SK-N-SH (cell line): Measurements from ENCODE around the gene SLC30A3. TPM values are rescaled to one million over a fixed set of nuclear protein-coding genes. Genes with fewer than 3 reads are reported as not detected.

Experiments used
- CTCF ChIA-PET: fragments of 300-600, 350-600 bp; formaldehyde crosslinking; extraction: SDS; loops from one replicate; lab custom pipeline; 2021; lab: Yijun Ruan, JAX
- POLR2A ChIA-PET: fragments of 350-600 bp; sonication (Branson Sonifier 250); formaldehyde crosslinking; extraction: SDS; loops from one replicate; lab custom pipeline; 2020; ENCODE audit warnings: antibody characterized with exemption, inconsistent platforms; lab: Yijun Ruan, JAX
- DNase-seq: peaks from one replicate; pipeline ENCODE4 v3.0.0; 2012
- H2AFZ ChIP-seq: fragments of 200-600 bp; sonication (generic); 2 replicates; pipeline ENCODE4 v1.8.1; 2016; ENCODE audit warnings: antibody characterized with exemption, mild to moderate bottlenecking, low read depth
- H3F3A ChIP-seq: fragments of 200-600 bp; sonication (generic); replicated peaks from 2 replicates; pipeline ENCODE3; 2016; ENCODE audit warnings: antibody characterized with exemption, mild to moderate bottlenecking; ENCODE audit not compliant: insufficient read depth
- H3K27ac ChIP-seq, 2 experiments: fragments of 200-500 bp in 1 of 2; fragments of 200-600 bp in 1 of 2; sonication (Bioruptor generic) in 1 of 2; sonication (generic), shearing (Covaris generic) in 1 of 2; 2 replicates each; pipeline versions ENCODE4 v1.5.1 to v1.6.1; 2014 to 2016; ENCODE audit warnings: low read depth in 2 of 2, inconsistent platforms in 1 of 2, low read length in 1 of 2, mild to moderate bottlenecking in 1 of 2, mixed read lengths in 1 of 2
- H3K27me3 ChIP-seq: fragments of 200-600 bp; sonication (generic), shearing (Covaris generic); 2 replicates; pipeline ENCODE4 v1.6.1; 2016; ENCODE audit warnings: mixed run types; ENCODE audit not compliant: insufficient read depth
- H3K36me3 ChIP-seq, 2 experiments: fragments of 200-500 bp in 1 of 2; fragments of 200-600 bp in 1 of 2; sonication (Bioruptor generic) in 1 of 2; sonication (generic) in 1 of 2; replicated peaks in 1 of 2; 2 replicates each; pipeline versions ENCODE3 to v1.5.1; 2014 to 2016; ENCODE audit warnings: low read length in 1 of 2, mild to moderate bottlenecking in 1 of 2; ENCODE audit not compliant: insufficient read depth in 2 of 2, control insufficient read depth in 1 of 2
- H3K4me1 ChIP-seq, 2 experiments: fragments of 200-500 bp in 1 of 2; fragments of 200-600 bp in 1 of 2; sonication (Bioruptor generic) in 1 of 2; sonication (generic), shearing (Covaris generic) in 1 of 2; 2 replicates each; pipeline versions ENCODE4 v1.5.1 to v1.6.1; 2014 to 2016; ENCODE audit warnings: low read depth in 1 of 2, low read length in 1 of 2, mixed run types in 1 of 2; ENCODE audit not compliant: insufficient read depth in 2 of 2, control insufficient read depth in 1 of 2
- H3K4me2 ChIP-seq: fragments of 200-600 bp; sonication (generic), shearing (Covaris generic); 2 replicates; pipeline ENCODE4 v1.6.1; 2017; ENCODE audit warnings: mixed run types
- H3K4me3 ChIP-seq, 2 experiments: fragments of 200-500 bp in 1 of 2; fragments of 200-600 bp in 1 of 2; sonication (Bioruptor generic) in 1 of 2; sonication (generic), shearing (Covaris generic) in 1 of 2; 2 replicates each; pipeline versions ENCODE4 v1.5.1 to v1.8.1; 2014 to 2016; ENCODE audit warnings: low read depth in 2 of 2, inconsistent platforms in 1 of 2, low read length in 1 of 2, mild to moderate bottlenecking in 1 of 2, mixed read lengths in 1 of 2, moderate library complexity in 1 of 2
- H3K79me2 ChIP-seq: fragments of 200-600 bp; sonication (generic); 2 replicates; pipeline ENCODE4 v1.8.1; 2017; ENCODE audit warnings: mild to moderate bottlenecking; ENCODE audit not compliant: insufficient read depth
- H3K9ac ChIP-seq: fragments of 200-600 bp; sonication (generic); 2 replicates; pipeline ENCODE4 v1.6.1; 2017; ENCODE audit warnings: mixed run types
- H3K9me2 ChIP-seq: fragments of 200-600 bp; sonication (generic); 2 replicates; pipeline ENCODE4 v1.6.1; 2017; ENCODE audit warnings: mixed run types
- H3K9me3 ChIP-seq: fragments of 200-600 bp; sonication (generic); 2 replicates; pipeline ENCODE4 v1.6.1; 2017; ENCODE audit warnings: mixed run types, mild to moderate bottlenecking, moderate library complexity
- H4K20me1 ChIP-seq: fragments of 200-600 bp; sonication (generic); 2 replicates; pipeline ENCODE4 v1.6.1; 2017; ENCODE audit warnings: mild to moderate bottlenecking, mixed run types; ENCODE audit not compliant: insufficient read depth
- ELF1 ChIP-seq: IDR thresholded peaks from 2 replicates; pipeline ENCODE4 v1.4.0; 2012
- EZH2phosphoT487 ChIP-seq: fragments of 200-600 bp; sonication (generic); IDR thresholded peaks from 2 replicates; pipeline ENCODE4 v1.6.1; 2017; ENCODE audit warnings: low read depth, mixed run types, mild to moderate bottlenecking, antibody characterized with exemption, moderate library complexity, borderline replicate concordance
- FOXM1 ChIP-seq: IDR thresholded peaks from 2 replicates; pipeline ENCODE4 v1.4.0; 2012; ENCODE audit warnings: low read depth, mild to moderate bottlenecking
- GABPA ChIP-seq: IDR thresholded peaks from 2 replicates; pipeline ENCODE4 v1.4.0; 2012; ENCODE audit warnings: low read depth, mild to moderate bottlenecking
- GATA2 ChIP-seq: sonication (generic); formaldehyde crosslinking; IDR thresholded peaks from 2 replicates; pipeline ENCODE4 v1.5.0; 2020; ENCODE audit warnings: mild to moderate bottlenecking, missing genetic modification reagents
- JUND ChIP-seq: IDR thresholded peaks from 2 replicates; pipeline ENCODE4 v1.4.0; 2012
- MEF2A ChIP-seq: IDR thresholded peaks from 2 replicates; pipeline ENCODE4 v1.4.0; 2012; ENCODE audit warnings: low read depth, borderline replicate concordance
- MXI1 ChIP-seq: IDR thresholded peaks from 2 replicates; pipeline ENCODE4 v1.6.1; 2012; ENCODE audit warnings: mild to moderate bottlenecking, low read depth, low read length, improper control_type of control experiment
- NFIC ChIP-seq: IDR thresholded peaks from 2 replicates; pipeline ENCODE4 v1.4.0; 2012; ENCODE audit warnings: borderline replicate concordance
- POLR2AphosphoS5 ChIP-seq: IDR thresholded peaks from 2 replicates; pipeline ENCODE4 v1.6.1; 2012; ENCODE audit warnings: low read depth, low read length
- RFX5 ChIP-seq: IDR thresholded peaks from 2 replicates; pipeline ENCODE4 v1.6.1; 2012; ENCODE audit warnings: mild to moderate bottlenecking, improper control_type of control experiment, low read length
- RXRA ChIP-seq: IDR thresholded peaks from 2 replicates; pipeline ENCODE4 v1.4.0; 2012; ENCODE audit warnings: low read depth, mild to moderate bottlenecking, borderline replicate concordance
- SMC3 ChIP-seq: IDR thresholded peaks from 2 replicates; pipeline ENCODE4 v1.6.1; 2012; ENCODE audit warnings: low read depth, low read length, improper control_type of control experiment
- TCF12 ChIP-seq: IDR thresholded peaks from 2 replicates; pipeline ENCODE4 v1.4.0; 2012
- USF1 ChIP-seq: IDR thresholded peaks from 2 replicates; pipeline ENCODE4 v1.4.0; 2012; ENCODE audit warnings: low read depth, borderline replicate concordance
- YY1 ChIP-seq: IDR thresholded peaks from 2 replicates; pipeline ENCODE4 v1.4.0; 2012; ENCODE audit warnings: low read depth, mild to moderate bottlenecking
- WGBS: methylation state at CpG from one replicate; pipeline ENCODE4 v1.1.6; 2017; ENCODE audit warnings: low lambda C conversion rate; 5-methylcytosine and 5-hydroxymethylcytosine counted together
- polyA plus RNA-seq, 3 experiments: library from polyadenylated mRNA; depleted of rRNA; stranded (reverse); fragments of >200 nt; gene quantifications; 2 replicates each; pipeline ENCODE4 v1.2.3, GENCODE V29; 2012
- TF ChIP-seq, protein P1 (sequence below): IDR thresholded peaks from 2 replicates; pipeline ENCODE4 v1.4.0; 2012; ENCODE audit warnings: low read depth, borderline replicate concordance

SLC30A3 gene
- polyA plus RNA-seq, 1 of the 3 experiments (the other 2 are of a cell fraction): 1.1 TPM

- Histone ChIP-seq H3K79me2 (no peaks in the 10 kb centered on the region), H3K9me3 (no peaks in the 10 kb centered on the region), H4K20me1 (no peaks in the 10 kb centered on the region), H3F3A (peaks cover 6% of the 10 kb centered on the region), H3K4me2 (peak overlapping the region; percentile 84), H3K27ac (no peak overlapping the region), H3K4me3 (peak overlapping the region; percentile 49 to 65), H3K9ac (no peak overlapping the region), H2AFZ (peak overlapping the region; percentile 85; the same call in 1 of the 2 replicates), H3K4me1 (peaks cover 6 to 28% of the 10 kb centered on the region in 2 experiments; a peak in 1 of 4 replicates), H3K36me3 (no peaks in the 10 kb centered on the region), H3K9me2 (no peaks in the 10 kb centered on the region), H3K27me3 (peaks cover 73% of the 10 kb centered on the region)
- ChIA-PET POLR2A (interaction anchor here (0.6 to 1.2 kb wide), 2 partner anchors 8 to 191 kb away, joined by 3 to 4 read pairs; no protein-coding TSS in a partner anchor), CTCF (interaction anchor here (1.0 to 14.1 kb wide), 20 partner anchors 9 to 212 kb away, joined by 3 to 392 read pairs (median 6); partner anchors contain the start of genes ABHD1, KHK and TRIM54)
- WGBS: 6% methylated on average over 41 of the region's 46 CpGs
- TF ChIP-seq EZH2phosphoT487 (peak; percentile 88; the same call in 1 of the 2 replicates), JUND (no peak)
- peak; percentile 65 for DNase-seq
These were observed 723 bp upstream of the SLC30A3 start for GRCh38 chr2:27263287-27264252.

- 44% methylated on average over 11 of the region's 40 CpGs for WGBS
- Histone ChIP-seq H3K9me2 (no peaks in the 10 kb centered on the region), H3K9me3 (no peaks in the 10 kb centered on the region), H3K79me2 (no peaks in the 10 kb centered on the region), H3K4me2 (no peak overlapping the region; the same call in 1 of the 2 replicates), H3F3A (peaks cover 6% of the 10 kb centered on the region), H3K4me1 (peaks cover 6 to 28% of the 10 kb centered on the region in 2 experiments; a peak in 1 of 4 replicates), H3K9ac (no peak overlapping the region), H4K20me1 (no peaks in the 10 kb centered on the region), H3K27me3 (peaks cover 64% of the 10 kb centered on the region), H2AFZ (no peak overlapping the region; the same call in 1 of the 2 replicates), H3K4me3 (peak overlapping the region; percentile 48 to 65; a peak in 3 of 4 replicates), H3K27ac (no peak overlapping the region), H3K36me3 (no peaks in the 10 kb centered on the region)
- CTCF ChIA-PET: interaction anchor here (0.6 to 14.1 kb wide), 7 partner anchors 9 to 92 kb away, joined by 3 to 392 read pairs (median 17); partner anchors contain the start of gene TRIM54
- no peak for DNase-seq
- TF ChIP-seq, protein P1, sequence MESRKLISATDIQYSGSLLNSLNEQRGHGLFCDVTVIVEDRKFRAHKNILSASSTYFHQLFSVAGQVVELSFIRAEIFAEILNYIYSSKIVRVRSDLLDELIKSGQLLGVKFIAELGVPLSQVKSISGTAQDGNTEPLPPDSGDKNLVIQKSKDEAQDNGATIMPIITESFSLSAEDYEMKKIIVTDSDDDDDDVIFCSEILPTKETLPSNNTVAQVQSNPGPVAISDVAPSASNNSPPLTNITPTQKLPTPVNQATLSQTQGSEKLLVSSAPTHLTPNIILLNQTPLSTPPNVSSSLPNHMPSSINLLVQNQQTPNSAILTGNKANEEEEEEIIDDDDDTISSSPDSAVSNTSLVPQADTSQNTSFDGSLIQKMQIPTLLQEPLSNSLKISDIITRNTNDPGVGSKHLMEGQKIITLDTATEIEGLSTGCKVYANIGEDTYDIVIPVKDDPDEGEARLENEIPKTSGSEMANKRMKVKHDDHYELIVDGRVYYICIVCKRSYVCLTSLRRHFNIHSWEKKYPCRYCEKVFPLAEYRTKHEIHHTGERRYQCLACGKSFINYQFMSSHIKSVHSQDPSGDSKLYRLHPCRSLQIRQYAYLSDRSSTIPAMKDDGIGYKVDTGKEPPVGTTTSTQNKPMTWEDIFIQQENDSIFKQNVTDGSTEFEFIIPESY: no peak
- TF ChIP-seq POLR2AphosphoS5 (no peak), FOXM1 (no peak), SMC3 (no peak), ELF1 (no peak), MEF2A (no peak), MXI1 (no peak), RFX5 (no peak), YY1 (no peak), RXRA (no peak), GATA2 (CRISPR knock-in tag) (no peak), TCF12 (no peak), GABPA (no peak), NFIC (no peak), USF1 (no peak)
- POLR2A ChIA-PET: interaction anchor here (0.6 to 0.7 kb wide), 2 partner anchors 109 to 664 kb away, joined by 3 read pairs; no protein-coding TSS in a partner anchor
These were observed 935 bp downstream of the SLC30A3 start for GRCh38 chr2:27261926-27262298.
